COLO668 (cell line): ENCODE data around the gene ARMC8.

Experiments used
- DNase-seq: peaks from one replicate; lab custom pipeline; 2025; ENCODE audit not compliant: unreplicated experiment; lab: John Stamatoyannopoulos, UW

The ARMC8 gene

DNA sequence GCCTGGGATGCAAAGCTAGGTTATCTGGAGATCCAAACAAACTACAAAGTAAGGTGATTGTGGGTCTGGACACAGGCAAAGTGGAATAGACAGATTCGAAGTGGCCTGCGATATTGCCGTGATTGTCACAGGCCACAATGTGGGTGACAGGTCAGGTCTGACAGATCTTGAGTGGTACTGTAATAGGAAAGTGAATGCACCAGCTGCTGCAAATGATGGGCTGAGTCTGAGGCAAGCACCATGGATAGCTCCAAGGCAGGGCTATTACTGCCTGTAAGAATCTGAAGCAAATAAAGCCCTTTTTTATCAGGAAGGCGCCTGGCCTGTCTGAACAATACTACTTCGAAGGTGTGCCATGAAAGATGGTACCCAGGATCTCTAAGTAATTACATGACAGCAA lies 10.0 kb downstream of the ARMC8 start:
- DNase-seq: no peak

DNA sequence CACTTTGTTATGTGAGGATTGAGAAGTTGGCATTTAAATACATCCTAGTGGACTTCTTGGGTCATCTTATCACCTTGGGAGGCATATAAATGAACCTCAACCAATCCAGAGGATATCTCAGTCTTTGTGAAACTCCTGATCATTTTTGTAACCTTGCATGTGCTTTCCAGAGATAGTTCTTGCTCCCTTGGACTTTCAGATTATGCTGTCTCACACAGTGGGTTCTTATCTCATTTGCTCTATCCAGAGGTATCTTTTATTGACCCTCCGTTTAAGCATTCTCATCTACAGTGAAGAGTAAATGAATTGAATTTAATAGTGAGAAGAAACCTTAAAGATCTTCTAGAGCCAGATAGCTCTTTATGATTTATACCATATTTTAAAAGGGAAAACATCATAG lies 10.4 kb downstream of the ARMC8 start:
- DNase-seq: no peak

DNA sequence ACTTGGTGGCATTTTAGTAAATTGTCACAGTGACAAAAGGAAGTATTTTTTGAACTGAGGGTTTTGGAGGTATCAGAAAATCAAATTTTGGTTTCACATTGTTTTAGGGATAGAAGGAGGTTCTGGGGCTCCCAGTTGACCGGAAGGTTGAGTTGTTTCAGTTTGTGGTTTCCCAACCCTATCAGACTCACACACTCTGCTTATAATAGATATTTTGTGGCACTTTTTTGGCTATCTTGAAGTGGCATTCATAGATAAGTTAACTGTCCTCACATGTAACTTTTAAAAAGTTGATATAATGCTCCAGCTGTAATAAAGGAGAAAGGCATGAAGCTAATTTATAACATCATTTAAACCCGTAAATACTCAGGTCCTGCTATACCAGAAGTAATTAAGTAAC lies 12.8 kb downstream of the ARMC8 start:
- DNase-seq: no peak

- no peak for DNase-seq
These were observed 13.3 kb downstream of the ARMC8 start for GRCh38 chr3:138200424-138200823.

DNA sequence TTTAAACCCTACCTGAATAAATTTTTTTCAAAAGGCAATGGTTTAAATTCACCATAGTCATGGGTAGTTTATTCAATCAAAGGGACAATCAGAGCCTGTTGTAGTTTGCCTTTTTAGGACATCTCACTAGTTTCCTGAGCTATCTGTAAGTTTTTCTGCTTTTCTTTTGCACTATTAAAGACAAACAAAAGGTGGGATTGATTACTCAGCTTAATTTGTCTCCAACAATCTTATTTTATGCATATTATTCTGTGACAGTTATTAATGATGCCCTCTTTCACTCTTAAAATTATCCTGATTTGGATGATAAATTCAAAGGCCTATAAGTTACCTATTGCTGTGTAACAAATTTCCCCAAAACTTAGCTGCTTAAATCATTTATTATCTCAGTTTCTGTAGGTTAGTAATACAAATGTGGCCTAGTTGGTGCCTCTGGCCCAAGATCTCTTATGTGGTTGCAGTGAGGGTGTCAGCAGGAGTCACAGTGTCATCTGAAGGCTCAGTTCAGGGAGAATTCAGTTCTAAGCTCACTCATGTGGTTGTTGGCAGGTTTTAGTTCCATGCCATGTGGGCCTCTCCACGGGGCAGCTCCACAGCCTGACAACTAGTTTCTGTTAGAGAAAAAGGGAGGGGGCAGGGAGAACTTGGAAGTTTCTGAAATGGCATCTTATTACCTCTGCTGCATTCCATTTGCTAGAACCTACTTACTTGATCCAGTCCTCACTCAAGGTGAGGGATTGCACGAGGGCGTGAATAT lies 16.0 kb downstream of the ARMC8 start:
- DNase-seq: no peak

- DNase-seq: no peak
These were observed 16.8 kb downstream of the ARMC8 start for GRCh38 chr3:138203938-138204337.

GRCh38 chr3:138205527-138205926 lies 18.4 kb downstream of the ARMC8 start:
- DNase-seq: no peak

GRCh38 chr3:138206196-138206595 lies 19.1 kb downstream of the ARMC8 start:
- DNase-seq: no peak

- DNase-seq: no peak
These were observed 23.4 kb downstream of the ARMC8 start for GRCh38 chr3:138210528-138210927.

DNA sequence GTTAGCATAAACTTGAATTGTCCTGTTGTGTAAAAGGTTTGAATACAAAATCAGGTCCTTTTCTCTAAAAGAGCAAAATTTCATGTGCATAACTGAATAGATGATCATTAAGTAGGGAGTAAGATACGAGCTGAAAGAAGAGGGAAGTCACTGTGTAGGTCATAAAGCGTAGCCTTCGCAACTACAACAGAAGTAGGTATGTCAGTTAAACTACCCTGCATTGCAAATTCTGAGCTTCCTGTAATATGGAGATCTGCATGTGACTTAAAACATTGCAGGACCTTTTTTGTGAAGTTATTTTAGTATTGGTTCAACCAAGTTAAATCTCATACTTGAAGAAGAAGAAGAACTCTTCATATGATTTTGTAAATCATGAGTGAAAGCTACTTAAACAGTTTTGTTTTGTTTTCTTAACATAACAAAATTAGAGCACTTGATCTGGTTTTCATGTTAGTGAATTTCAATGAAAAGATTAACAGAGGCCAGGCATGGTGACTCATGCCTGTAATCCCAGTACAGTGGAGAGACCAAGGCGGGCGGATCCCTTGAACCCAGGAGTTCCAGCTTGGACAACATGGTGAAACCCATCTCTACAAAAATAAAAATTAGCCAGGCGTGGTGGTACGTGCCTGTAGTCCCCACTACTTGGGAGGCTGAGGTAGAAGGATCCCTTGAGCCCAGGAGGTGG lies 26.4 kb downstream of the ARMC8 start:
- DNase-seq: no peak

- no peak for DNase-seq
These were observed 32.2 kb downstream of the ARMC8 start for GRCh38 chr3:138219255-138219654.

DNA sequence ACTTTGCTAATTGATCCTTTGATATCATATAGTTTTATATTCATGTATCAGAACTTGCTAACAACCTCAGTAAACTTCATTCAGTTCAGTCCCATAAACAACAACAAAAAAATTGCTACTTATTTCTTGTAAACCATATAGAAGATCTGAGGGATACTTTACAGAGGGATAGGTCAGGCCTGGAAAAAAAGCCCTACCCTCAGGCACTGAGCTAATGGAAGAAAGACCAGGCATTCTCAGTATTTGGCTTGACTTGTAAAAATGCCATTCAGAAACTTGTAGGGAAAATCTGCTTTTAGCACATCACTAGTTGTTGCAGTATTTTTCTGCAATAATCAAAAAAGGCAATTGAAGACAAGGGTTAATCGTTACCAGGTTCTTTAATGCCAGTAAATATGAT lies 33.1 kb downstream of the ARMC8 start:
- no peak for DNase-seq

DNA sequence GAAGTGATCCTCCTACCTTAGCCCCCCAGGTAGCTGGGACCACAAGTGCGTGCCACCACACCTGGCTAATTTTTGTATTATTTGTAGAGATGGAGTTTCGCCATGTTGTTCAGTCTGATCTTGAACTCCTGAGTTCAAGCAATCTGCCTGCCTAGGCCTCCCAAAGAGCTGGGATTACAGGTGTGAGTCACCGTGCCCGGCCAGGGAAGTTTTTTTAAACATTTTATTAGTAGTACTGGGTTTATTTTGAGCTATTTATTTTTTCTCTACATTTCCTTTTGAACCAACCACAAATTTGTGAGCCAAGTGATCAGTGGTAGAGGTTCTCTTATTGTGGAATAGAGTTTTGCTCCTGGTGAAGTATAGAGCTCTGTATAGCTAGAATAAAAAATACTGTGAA lies 33.7 kb downstream of the ARMC8 start:
- no peak for DNase-seq

- no peak for DNase-seq
These were observed 35.2 kb downstream of the ARMC8 start for GRCh38 chr3:138222131-138222941.

DNA sequence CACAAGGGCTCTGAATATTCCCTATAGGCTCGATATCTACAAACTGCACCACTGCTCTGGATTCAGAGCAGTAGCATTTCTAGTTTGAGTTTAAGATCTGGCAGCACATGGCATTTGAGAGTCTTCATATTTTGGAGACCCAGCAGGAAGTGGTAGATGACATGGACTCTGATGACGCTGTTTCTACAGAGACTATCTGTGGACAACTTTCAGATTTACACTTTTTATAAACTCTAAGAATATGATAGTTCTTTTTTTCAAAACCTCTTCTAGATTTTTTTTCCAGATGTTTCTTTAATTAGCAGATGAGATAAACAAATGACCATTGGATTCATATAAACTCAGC lies 35.8 kb downstream of the ARMC8 start:
- DNase-seq: no peak

- DNase-seq: no peak
These were observed 40.5 kb downstream of the ARMC8 start for GRCh38 chr3:138227650-138228049.

DNA sequence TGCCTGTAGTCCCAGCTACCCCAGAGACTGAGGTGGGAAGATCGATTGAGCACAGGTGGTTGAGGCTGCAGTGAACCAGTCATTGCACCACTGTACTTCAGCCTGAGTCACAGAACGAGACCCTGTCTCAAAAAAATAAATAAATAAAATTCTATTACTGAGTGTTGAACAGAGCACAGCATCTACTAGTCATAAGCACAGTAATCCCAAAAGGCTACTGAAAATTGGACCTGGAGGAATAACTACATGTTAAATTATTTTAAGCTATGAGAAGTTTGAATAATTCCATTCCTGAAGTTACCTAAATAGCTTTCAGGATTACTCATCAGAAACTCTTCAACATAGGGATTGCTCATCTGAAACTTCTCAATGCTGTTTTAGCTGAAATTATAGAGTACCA lies 43.4 kb downstream of the ARMC8 start:
- no peak for DNase-seq

DNA sequence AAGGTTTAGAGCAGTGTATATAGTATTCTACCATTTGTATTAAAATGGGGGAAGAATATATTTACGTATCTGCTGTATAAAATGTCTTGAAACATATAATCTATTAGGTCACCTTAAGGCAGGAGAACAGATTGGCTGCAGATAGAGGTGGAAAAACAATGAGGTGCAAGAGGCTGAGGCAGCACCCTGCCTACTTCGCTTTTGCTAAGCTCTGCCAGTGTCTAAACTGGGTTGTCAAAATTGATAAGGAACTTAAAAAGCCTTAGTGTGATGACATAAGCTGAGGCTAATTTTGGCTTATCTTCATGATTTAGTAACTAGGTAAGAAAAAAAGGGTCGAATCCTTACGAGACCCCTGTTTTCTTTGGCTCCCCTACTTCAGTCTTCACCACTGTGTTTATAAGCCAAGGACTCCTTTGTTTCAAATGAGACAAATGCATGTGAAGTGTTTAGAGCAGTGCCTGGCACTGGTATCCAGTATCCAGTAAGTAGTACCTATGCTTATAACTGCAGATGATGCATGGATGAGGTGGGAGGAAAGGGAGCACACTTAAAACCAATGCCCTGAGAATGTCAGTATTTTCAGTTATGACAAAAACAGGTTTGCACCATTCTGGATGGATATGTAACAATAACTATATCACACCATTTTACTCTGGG lies 45.7 kb downstream of the ARMC8 start:
- no peak for DNase-seq

DNA sequence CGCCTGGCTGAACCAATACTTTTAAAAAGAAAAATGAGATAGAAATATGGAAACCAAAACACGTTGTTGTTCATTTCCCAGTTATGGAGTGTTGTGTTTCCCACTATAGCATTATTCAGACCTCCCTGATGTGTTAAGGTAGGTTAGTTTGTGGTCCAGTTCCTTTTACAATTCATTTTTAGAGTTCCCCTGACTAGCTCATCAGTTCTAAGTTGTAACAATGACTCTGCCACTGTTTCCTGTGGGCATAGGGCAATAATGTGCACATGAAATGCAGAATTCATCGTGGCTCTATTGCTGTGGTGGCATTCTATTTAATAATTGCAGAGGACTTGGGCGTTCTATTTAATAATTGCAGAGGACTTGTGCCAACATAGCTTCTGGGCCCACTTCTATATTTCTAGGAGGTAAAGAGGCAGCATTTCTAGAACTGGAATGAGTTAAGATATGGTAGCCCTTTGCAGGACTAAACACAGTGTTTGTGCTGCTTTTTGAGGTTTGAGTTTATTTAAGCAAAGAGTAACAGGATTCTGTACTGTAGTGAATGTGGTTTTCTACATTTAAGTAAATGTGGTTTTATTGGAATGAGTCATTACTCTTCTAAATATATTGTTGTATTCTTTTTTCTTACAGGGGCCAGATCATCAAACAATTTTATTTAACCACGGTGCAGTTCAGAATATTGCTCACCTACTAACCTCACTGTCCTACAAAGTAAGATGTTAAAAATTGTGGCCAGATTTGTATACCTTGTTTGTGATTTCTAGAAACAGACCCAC lies 47.5 kb downstream of the ARMC8 start:
- DNase-seq: no peak

GRCh38 chr3:138238711-138239110 lies 51.6 kb downstream of the ARMC8 start:
- DNase-seq: no peak

DNA sequence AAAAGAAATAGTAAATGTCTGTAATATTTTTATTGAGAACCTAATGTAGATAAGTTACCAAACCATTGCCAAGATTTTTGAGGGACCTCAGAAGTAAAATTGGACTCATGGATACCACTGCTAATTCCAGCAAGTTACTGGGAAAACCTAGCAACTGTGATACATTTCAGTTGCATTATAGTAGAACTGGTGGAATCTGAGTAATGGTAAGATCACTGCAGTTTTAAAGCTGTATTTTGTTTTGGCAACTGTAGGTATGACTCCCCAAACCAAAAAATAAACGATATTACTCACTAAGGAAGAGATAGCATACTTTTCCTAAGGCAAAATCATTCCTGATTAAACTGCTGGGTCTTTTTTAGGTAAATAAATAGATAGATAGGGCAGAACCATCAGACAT lies 54.0 kb downstream of the ARMC8 start:
- no peak for DNase-seq
